Stimulated activated naive CD4-positive, alpha-beta T cell (primary cell): ENCODE measurements around the gene TBX4.

Experiments used
- DNase-seq, 6 experiments: peaks; one replicate each; lab custom pipeline; 2025; lab: John Stamatoyannopoulos, UW

Gene TBX4

GRCh38 chr17:61452301-61453290 is at the start of gene TBX4:
TSS of gene TBX4 (plus strand) at chr17:61452422. CDS start at chr17:61456491, 4,069 bp downstream.
- DNase-seq, result no peak

- peak in 2 of 6 experiments; percentile 30 to 67 for DNase-seq
These were observed 49.0 kb upstream of the TBX4 start for GRCh38 chr17:61402978-61403800.

GRCh38 chr17:61403801-61404662 is 48.2 kb upstream of the TBX4 start:
- DNase-seq, result peak in 3 of 6 experiments; percentile 17 to 34 (median 18)

GRCh38 chr17:61404663-61404912 is 47.6 kb upstream of the TBX4 start:
- DNase-seq, result peak in 1 of 6 experiments; percentile 43

- DNase-seq, result peak in 2 of 6 experiments; percentile 5 to 40
These were observed 47.1 kb upstream of the TBX4 start for GRCh38 chr17:61404913-61405685.

GRCh38 chr17:61405686-61406536 is 46.3 kb upstream of the TBX4 start:
- no peak for DNase-seq

GRCh38 chr17:61406537-61406845 is 45.7 kb upstream of the TBX4 start:
- no peak for DNase-seq

GRCh38 chr17:61406971-61407911 is 45.0 kb upstream of the TBX4 start:
- DNase-seq, result no peak

- DNase-seq, result peak in 1 of 6 experiments; percentile 29
These were observed 43.8 kb upstream of the TBX4 start for GRCh38 chr17:61408151-61409041.

GRCh38 chr17:61409301-61410112 is 42.7 kb upstream of the TBX4 start:
- peak in 4 of 6 experiments; percentile 16 to 39 (median 34) for DNase-seq

GRCh38 chr17:61410141-61411010 is 41.8 kb upstream of the TBX4 start:
- DNase-seq, result peak; percentile 13 to 71 (median 61)

GRCh38 chr17:61411011-61411260 is 41.3 kb upstream of the TBX4 start:
- no peak for DNase-seq

GRCh38 chr17:61411261-61412142 is 40.7 kb upstream of the TBX4 start:
- peak in 4 of 6 experiments; percentile 6 to 64 (median 46) for DNase-seq

- peak; percentile 59 to 87 (median 72) for DNase-seq
These were observed 39.9 kb upstream of the TBX4 start for GRCh38 chr17:61412143-61412859.
